Measurements from ENCODE around the gene ELMOD3. TPM values are rescaled to one million over a fixed set of nuclear protein-coding genes. Genes with fewer than 3 reads are reported as not detected.

ELMOD3 gene
- total and polyA plus RNA-seq, 7 donors = 16.0 to 33.2 (median 18.9) TPM

DNA sequence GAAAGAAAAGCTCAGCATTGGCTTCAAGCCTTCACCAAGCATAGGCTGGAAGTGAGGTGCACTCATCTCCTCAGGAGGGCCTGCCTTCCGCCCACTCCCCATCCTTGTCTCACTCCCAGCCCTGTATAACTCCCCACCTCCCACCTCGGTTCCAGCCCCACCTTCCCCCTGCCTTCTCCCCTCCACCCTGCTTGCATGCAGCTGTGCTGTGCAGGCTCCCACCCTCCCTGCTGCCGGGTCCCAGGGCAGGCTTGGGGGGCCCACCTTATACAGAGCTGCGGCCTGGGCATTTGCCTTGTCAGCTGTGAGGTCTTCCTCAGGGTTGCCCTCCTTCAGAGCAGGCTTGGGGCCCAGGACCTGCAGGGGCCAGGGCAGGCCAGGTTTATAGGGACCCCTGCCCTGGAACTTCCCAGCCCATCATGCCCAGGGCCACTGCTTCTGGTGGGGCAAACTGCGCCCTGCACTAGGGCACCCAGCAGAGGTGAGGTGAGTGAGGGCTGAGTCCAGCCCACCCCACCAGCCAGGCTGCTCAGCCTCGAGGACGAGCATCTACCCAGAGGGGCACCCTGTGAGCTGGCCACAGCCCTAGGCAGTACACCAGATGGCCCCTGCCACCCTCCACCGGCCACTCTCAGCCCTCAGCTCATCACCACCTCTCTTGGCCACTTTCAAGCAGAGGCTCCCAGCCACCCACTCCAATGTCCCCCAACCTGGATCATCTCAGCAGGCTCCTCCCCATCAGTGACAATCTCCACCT is 44.0 kb downstream of the ELMOD3 start:
- Histone ChIP-seq H3K27me3 (ENCODE audit: insufficient read depth in 3 of 3, low read length in 2 of 3) (no peaks in the 10 kb centered on the region), H3K4me3 (no peak overlapping the region), H3K36me3 (ENCODE audit: insufficient read depth in 1 of 2, low read depth in 1 of 2) (no peaks in the 10 kb centered on the region), H3K27ac (no peak overlapping the region), H3K9me3 (no peaks in the 10 kb centered on the region), H3K4me1 (peaks cover 10% of the 10 kb centered on the region)
- DNase-seq = no peak
- 91 to 96% (median 95%) methylated on average over 7 to 8 of the region's 8 CpGs for WGBS, 3 donors
- no peak for ATAC-seq
- intact Hi-C loops (cut with DNase I) = no loop called here
- TF ChIP-seq, protein P1, sequence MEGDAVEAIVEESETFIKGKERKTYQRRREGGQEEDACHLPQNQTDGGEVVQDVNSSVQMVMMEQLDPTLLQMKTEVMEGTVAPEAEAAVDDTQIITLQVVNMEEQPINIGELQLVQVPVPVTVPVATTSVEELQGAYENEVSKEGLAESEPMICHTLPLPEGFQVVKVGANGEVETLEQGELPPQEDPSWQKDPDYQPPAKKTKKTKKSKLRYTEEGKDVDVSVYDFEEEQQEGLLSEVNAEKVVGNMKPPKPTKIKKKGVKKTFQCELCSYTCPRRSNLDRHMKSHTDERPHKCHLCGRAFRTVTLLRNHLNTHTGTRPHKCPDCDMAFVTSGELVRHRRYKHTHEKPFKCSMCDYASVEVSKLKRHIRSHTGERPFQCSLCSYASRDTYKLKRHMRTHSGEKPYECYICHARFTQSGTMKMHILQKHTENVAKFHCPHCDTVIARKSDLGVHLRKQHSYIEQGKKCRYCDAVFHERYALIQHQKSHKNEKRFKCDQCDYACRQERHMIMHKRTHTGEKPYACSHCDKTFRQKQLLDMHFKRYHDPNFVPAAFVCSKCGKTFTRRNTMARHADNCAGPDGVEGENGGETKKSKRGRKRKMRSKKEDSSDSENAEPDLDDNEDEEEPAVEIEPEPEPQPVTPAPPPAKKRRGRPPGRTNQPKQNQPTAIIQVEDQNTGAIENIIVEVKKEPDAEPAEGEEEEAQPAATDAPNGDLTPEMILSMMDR (IDR thresholded peaks at IDR 0.05) = no peak

DNA sequence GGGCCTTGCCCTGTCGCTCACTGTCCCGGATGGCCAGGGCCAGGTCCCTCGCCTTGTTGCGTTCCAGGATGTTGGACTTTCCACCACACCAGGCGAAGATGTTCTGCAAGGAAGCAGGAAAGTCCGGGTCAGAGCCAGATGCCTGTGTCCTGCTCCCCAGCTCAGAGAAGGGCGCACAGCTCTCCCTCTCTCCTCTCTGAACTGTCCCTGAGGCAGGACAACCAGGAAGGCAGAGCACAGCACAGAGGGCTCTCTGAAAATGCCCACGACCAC is 44.5 kb downstream of the ELMOD3 start:
- TF ChIP-seq, protein P1 (IDR thresholded peaks at IDR 0.05) = no peak
- no peaks in the 10 kb centered on the region for H3K36me3 ChIP-seq (ENCODE audit: insufficient read depth in 1 of 2, low read depth in 1 of 2)
- intact Hi-C loops (cut with DNase I) = no loop called here
- no peaks in the 10 kb centered on the region for H3K9me3 ChIP-seq
- H3K4me3 ChIP-seq = no peak overlapping the region
- no peak overlapping the region for H3K27ac ChIP-seq
- DNase-seq (no peak), ATAC-seq (no peak)
- no peaks in the 10 kb centered on the region for H3K27me3 ChIP-seq (ENCODE audit: insufficient read depth in 3 of 3, low read length in 2 of 3)
- peaks cover 5% of the 10 kb centered on the region for H3K4me1 ChIP-seq
- WGBS, 3 donors = 95 to 98% (median 96%) methylated on average over 8 of the region's 8 CpGs

DNA sequence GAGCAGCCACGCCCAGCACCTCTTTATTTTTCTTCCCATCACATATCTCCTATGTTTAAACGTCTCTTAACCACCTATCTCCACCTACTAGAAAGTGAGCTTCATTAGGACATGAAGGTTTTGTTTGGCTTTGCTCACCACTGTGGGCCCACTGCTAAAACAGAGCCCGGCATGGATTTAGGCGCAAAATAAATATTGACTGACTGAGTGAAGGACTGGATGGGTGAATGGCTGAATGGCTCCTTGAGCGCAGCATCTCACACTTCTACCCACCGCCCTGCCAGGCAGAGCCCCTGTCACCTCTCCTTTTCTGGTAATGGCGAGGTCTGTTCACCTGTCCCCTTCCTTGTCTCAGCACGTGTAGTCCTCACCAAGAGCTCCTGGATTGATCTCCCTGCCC is 45.5 kb downstream of the ELMOD3 start:
- no peak overlapping the region for H3K27ac ChIP-seq
- H3K4me1 ChIP-seq = no peaks in the 10 kb centered on the region
- DNase-seq (no peak), ATAC-seq (no peak)
- TF ChIP-seq, protein P1 (IDR thresholded peaks at IDR 0.05) = no peak
- intact Hi-C loops (cut with DNase I) = no loop called here
- H3K36me3 ChIP-seq (ENCODE audit: insufficient read depth in 1 of 2, low read depth in 1 of 2) = no peaks in the 10 kb centered on the region
- H3K9me3 ChIP-seq = no peaks in the 10 kb centered on the region
- H3K4me3 ChIP-seq = no peak overlapping the region
- WGBS, 3 donors = 93 to 97% (median 96%) methylated on average over 8 of the region's 8 CpGs
- no peaks in the 10 kb centered on the region for H3K27me3 ChIP-seq (ENCODE audit: insufficient read depth in 3 of 3, low read length in 2 of 3)

DNA sequence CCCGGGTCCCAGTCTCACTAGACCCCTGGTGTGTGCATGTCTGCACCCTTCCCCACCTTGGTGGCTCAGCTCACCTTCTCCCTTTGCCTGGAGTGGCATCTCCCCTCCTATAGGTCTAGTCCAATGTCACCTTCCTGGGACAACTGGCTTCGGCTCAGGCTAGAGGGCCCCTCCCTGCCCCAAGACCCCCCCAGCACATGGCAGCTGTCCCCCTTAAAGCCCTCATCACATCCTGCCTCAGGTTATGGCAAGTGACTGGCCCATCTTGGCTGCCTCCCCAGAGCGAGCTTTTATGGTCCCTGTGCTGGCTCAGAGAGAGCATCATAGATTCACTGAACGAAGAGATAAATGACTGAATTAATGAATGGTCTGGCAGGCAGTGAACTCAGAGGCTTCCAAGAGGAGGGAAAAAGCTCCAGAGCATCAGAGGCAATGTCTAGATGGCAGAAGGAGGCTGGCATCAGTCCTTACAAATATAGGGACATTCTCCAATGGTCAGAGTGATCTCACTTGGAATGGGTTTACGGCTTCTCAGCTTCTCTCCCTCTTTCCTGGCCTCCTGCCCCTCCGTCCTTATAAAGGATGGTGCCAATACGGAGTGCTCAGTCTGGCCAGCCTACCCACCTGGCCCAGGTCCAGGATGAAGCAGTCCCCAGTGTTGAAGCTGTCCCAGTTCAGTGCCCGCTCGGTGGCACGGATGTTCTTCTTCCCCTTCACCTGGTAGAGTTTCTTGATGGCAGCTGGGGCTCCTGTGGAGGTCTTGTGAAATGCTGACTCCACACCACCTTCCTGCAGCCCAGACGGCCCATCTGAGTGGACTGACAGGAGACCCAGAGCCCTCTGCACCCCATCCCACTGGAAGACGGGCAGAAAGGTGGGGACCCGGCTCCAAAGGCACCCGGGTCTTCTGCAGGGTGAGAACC is 46.2 kb downstream of the ELMOD3 start:
- H3K27ac ChIP-seq = no peak overlapping the region
- 47 to 53% (median 51%) methylated on average over 14 of the region's 14 CpGs for WGBS, 3 donors
- no peak for DNase-seq
- H3K4me1 ChIP-seq = no peaks in the 10 kb centered on the region
- intact Hi-C loops (cut with DNase I) = no loop called here
- no peaks in the 10 kb centered on the region for H3K9me3 ChIP-seq
- no peaks in the 10 kb centered on the region for H3K36me3 ChIP-seq (ENCODE audit: insufficient read depth in 1 of 2, low read depth in 1 of 2)
- no peak overlapping the region for H3K4me3 ChIP-seq
- H3K27me3 ChIP-seq (ENCODE audit: insufficient read depth in 3 of 3, low read length in 2 of 3) = no peaks in the 10 kb centered on the region
- ATAC-seq = no peak
- TF ChIP-seq, protein P1 (IDR thresholded peaks at IDR 0.05) = no peak
